Measurements from ENCODE around the gene VIT.

VIT gene

GRCh38 chr2:36696533-36696932 is at the start of gene VIT:
Gene VIT, plus strand, starts transcription at chr2:36696707. Its CDS starts 19,664 bp downstream, at chr2:36716371.
- no peak for DNase-seq (ENCODE audit: low read depth in 2 of 3, low spot score in 1 of 3)

- DNase-seq (ENCODE audit: low read depth in 2 of 3, low spot score in 1 of 3), result peak in 2 of 3 donors; percentile 0 to 2
Observed at GRCh38 chr2:36650031-36650829, 46.3 kb upstream of the VIT start.

GRCh38 chr2:36653155-36653554 is 43.4 kb upstream of the VIT start:
- no peak for DNase-seq (ENCODE audit: low read depth in 2 of 3, low spot score in 1 of 3)

- no peak for DNase-seq (ENCODE audit: low read depth in 2 of 3, low spot score in 1 of 3)
Observed at GRCh38 chr2:36653967-36654694, 42.4 kb upstream of the VIT start.

- DNase-seq (ENCODE audit: low read depth in 2 of 3, low spot score in 1 of 3), result no peak
Observed at GRCh38 chr2:36655453-36655852, 41.1 kb upstream of the VIT start.

GRCh38 chr2:36657703-36658102 is 38.8 kb upstream of the VIT start:
- DNase-seq (ENCODE audit: low read depth in 2 of 3, low spot score in 1 of 3), result no peak

- DNase-seq (ENCODE audit: low read depth in 2 of 3, low spot score in 1 of 3), result no peak
Observed at GRCh38 chr2:36658277-36658748, 38.2 kb upstream of the VIT start.

GRCh38 chr2:36659218-36659617 is 37.3 kb upstream of the VIT start:
- DNase-seq (ENCODE audit: low read depth in 2 of 3, low spot score in 1 of 3), result no peak

GRCh38 chr2:36659872-36660312 is 36.6 kb upstream of the VIT start:
- no peak for DNase-seq (ENCODE audit: low read depth in 2 of 3, low spot score in 1 of 3)

GRCh38 chr2:36662638-36663037 is 33.9 kb upstream of the VIT start:
- no peak for DNase-seq (ENCODE audit: low read depth in 2 of 3, low spot score in 1 of 3)

- no peak for DNase-seq (ENCODE audit: low read depth in 2 of 3, low spot score in 1 of 3)
Observed at GRCh38 chr2:36663295-36663694, 33.2 kb upstream of the VIT start.

GRCh38 chr2:36663851-36664695 is 32.4 kb upstream of the VIT start:
- DNase-seq (ENCODE audit: low read depth in 2 of 3, low spot score in 1 of 3), result peak in 1 of 3 donors; percentile 15

GRCh38 chr2:36664696-36665076 is 31.8 kb upstream of the VIT start:
- DNase-seq (ENCODE audit: low read depth in 2 of 3, low spot score in 1 of 3), result no peak

GRCh38 chr2:36667931-36668330 is 28.6 kb upstream of the VIT start:
- DNase-seq (ENCODE audit: low read depth in 2 of 3, low spot score in 1 of 3), result no peak

GRCh38 chr2:36670881-36671595 is 25.5 kb upstream of the VIT start:
- no peak for DNase-seq (ENCODE audit: low read depth in 2 of 3, low spot score in 1 of 3)

- DNase-seq (ENCODE audit: low read depth in 2 of 3, low spot score in 1 of 3), result no peak
Observed at GRCh38 chr2:36671731-36672130, 24.8 kb upstream of the VIT start.

GRCh38 chr2:36672199-36672598 is 24.3 kb upstream of the VIT start:
- no peak for DNase-seq (ENCODE audit: low read depth in 2 of 3, low spot score in 1 of 3)

GRCh38 chr2:36675579-36676282 is 20.8 kb upstream of the VIT start:
- no peak for DNase-seq (ENCODE audit: low read depth in 2 of 3, low spot score in 1 of 3)

GRCh38 chr2:36676364-36676763 is 20.1 kb upstream of the VIT start:
- DNase-seq (ENCODE audit: low read depth in 2 of 3, low spot score in 1 of 3), result no peak

GRCh38 chr2:36677386-36677785 is 19.1 kb upstream of the VIT start:
- no peak for DNase-seq (ENCODE audit: low read depth in 2 of 3, low spot score in 1 of 3)
